Trophoblast cell (in vitro differentiated cells and primary cell): ENCODE results near the gene NELFB.

Experiments
- DNase-seq, 2 donors: peaks; one replicate each; pipeline ENCODE4 v3.0.0-alpha.2; 2016
- H2AFZ ChIP-seq: 2 replicates; pipeline ENCODE4 v1.6.1; 2013; ENCODE audit warnings: low read length, moderate library complexity, mild to moderate bottlenecking; ENCODE audit not compliant: insufficient read depth, poor library complexity
- H2AK5ac ChIP-seq: 2 replicates; pipeline ENCODE4 v1.6.1; 2013; ENCODE audit warnings: mild to moderate bottlenecking, low read length
- H2BK120ac ChIP-seq: 2 replicates; pipeline ENCODE4 v1.6.1; 2013; ENCODE audit warnings: low read length, mild to moderate bottlenecking, moderate library complexity; ENCODE audit not compliant: insufficient read depth, poor library complexity
- H2BK12ac ChIP-seq: 2 replicates; pipeline ENCODE4 v1.6.1; 2013; ENCODE audit warnings: mild to moderate bottlenecking, low read length, moderate library complexity
- H2BK5ac ChIP-seq: 2 replicates; pipeline ENCODE4 v1.6.1; 2013; ENCODE audit warnings: low read length, low read depth, moderate library complexity, mild to moderate bottlenecking; ENCODE audit not compliant: poor library complexity
- H3K14ac ChIP-seq: 2 replicates; pipeline ENCODE4 v1.6.1; 2013; ENCODE audit warnings: mild to moderate bottlenecking, low read length
- H3K18ac ChIP-seq: 2 replicates; pipeline ENCODE4 v1.6.1; 2013; ENCODE audit warnings: mild to moderate bottlenecking, low read length
- H3K23ac ChIP-seq: 2 replicates; pipeline ENCODE4 v1.6.1; 2013; ENCODE audit warnings: low read length
- H3K27ac ChIP-seq: 2 replicates; pipeline ENCODE4 v1.5.1; 2013; ENCODE audit warnings: low read depth, mild to moderate bottlenecking, inconsistent platforms, low read length, moderate library complexity
- H3K27me3 ChIP-seq: 2 replicates; pipeline ENCODE4 v1.6.1; 2013; ENCODE audit warnings: inconsistent platforms, mild to moderate bottlenecking, low read length, moderate library complexity; ENCODE audit not compliant: insufficient read depth
- H3K36me3 ChIP-seq, 2 experiments: 1 replicate in 1 of 2; 2 replicates in 1 of 2; pipeline ENCODE4 v1.6.1; 2013; ENCODE audit warnings: low read length in 2 of 2, mild to moderate bottlenecking in 2 of 2, moderate library complexity in 1 of 2; ENCODE audit not compliant: insufficient read depth in 2 of 2, control insufficient read depth in 1 of 2
- H3K4ac ChIP-seq: 2 replicates; pipeline ENCODE4 v1.6.1; 2013; ENCODE audit warnings: low read depth, mild to moderate bottlenecking, low read length, moderate library complexity
- H3K4me1 ChIP-seq, 2 experiments: 1 replicate in 1 of 2; 2 replicates in 1 of 2; pipeline ENCODE4 v1.6.1; 2013; ENCODE audit warnings: low read length in 2 of 2, mild to moderate bottlenecking in 2 of 2, moderate library complexity in 1 of 2; ENCODE audit not compliant: insufficient read depth in 2 of 2, control insufficient read depth in 1 of 2
- H3K4me2 ChIP-seq: 2 replicates; pipeline ENCODE4 v1.6.1; 2013; ENCODE audit warnings: inconsistent platforms, mild to moderate bottlenecking, low read length, moderate library complexity
- H3K4me3 ChIP-seq: 2 replicates; pipeline ENCODE4 v1.5.1; 2013; ENCODE audit warnings: mild to moderate bottlenecking, low read depth, low read length, inconsistent platforms
- H3K79me1 ChIP-seq: one replicate; pipeline ENCODE4 v1.6.1; 2013; ENCODE audit warnings: low read length
- H3K79me2 ChIP-seq: 2 replicates; pipeline ENCODE4 v1.6.1; 2013; ENCODE audit warnings: low read length, mild to moderate bottlenecking; ENCODE audit not compliant: control insufficient read depth, insufficient read depth, poor library complexity
- H3K9ac ChIP-seq: 2 replicates; pipeline ENCODE4 v1.6.1; 2013; ENCODE audit warnings: mild to moderate bottlenecking, low read length
- H3K9me3 ChIP-seq: 2 replicates; pipeline ENCODE4 v1.6.1; 2013; ENCODE audit warnings: low read depth, mild to moderate bottlenecking, control low read depth, inconsistent platforms, low read length; ENCODE audit not compliant: insufficient read depth
- H4K12ac ChIP-seq: 2 replicates; pipeline ENCODE4 v1.6.1; 2013; ENCODE audit warnings: low read depth, mild to moderate bottlenecking, low read length, moderate library complexity
- H4K8ac ChIP-seq: 2 replicates; pipeline ENCODE4 v1.6.1; 2013; ENCODE audit warnings: low read depth, mild to moderate bottlenecking, low read length, moderate library complexity
- H4K91ac ChIP-seq: one replicate; pipeline ENCODE4 v1.6.1; 2013; ENCODE audit warnings: low read depth, mild to moderate bottlenecking, low read length, moderate library complexity
- WGBS: extraction: QIAGEN DNeasy Blood & Tissue Kit; methylation state at CpG from one replicate; pipeline ENCODE4 v1.1.7; 2013; ENCODE audit warnings: missing lambda C conversion rate; ENCODE audit not compliant: insufficient read length, insufficient coverage; ENCODE audit errors: extremely low coverage; 5-methylcytosine and 5-hydroxymethylcytosine counted together

Gene NELFB

DNA sequence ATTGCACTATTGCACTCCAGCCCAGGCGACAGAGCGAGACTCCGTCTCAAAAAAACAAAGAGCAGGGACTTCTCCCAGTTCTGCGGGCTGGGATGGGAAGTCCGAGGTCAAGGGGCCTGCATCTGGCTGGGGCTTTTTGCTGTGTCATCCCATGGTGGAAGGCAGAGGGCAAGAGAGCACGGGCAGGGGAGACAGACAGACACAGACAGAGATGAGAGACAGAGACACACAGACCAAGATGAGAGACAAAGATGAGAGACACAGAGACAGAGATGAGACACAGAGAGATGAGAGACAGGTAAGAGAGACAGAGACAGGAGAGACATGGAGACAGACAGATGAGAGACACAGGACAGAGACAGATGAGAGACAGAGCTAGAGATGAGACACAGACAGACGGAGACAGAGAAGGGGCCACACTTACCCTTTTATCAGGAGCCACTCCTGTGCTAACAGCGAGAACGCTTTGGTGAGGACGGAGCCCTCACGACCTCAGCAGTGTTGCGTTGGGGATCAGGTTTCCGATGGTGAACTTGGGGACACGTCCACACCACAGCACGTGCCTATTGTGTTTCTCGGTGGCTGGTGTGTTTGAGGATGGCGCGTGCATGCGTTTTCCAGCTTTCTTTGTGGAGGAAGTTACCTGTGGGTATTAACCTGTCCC is 13.5 kb downstream of the NELFB start:
- Histone ChIP-seq H3K4me2 (no peak overlapping the region), H3K14ac (no peak overlapping the region), H3K27me3 (no peaks in the 10 kb centered on the region), H3K27ac (no peak overlapping the region), H4K12ac (no peak overlapping the region), H3K4ac (no peak overlapping the region), H3K9ac (no peak overlapping the region), H4K8ac (no peak overlapping the region), H2BK5ac (no peak overlapping the region), H3K18ac (peak overlapping the region; percentile 18), H3K79me2 (no peaks in the 10 kb centered on the region), H3K4me3 (no peak overlapping the region), H2BK120ac (no peak overlapping the region), H2AFZ (no peak overlapping the region), H3K4me1 (no peaks in the 10 kb centered on the region), H2AK5ac (no peak overlapping the region), H3K9me3 (no peaks in the 10 kb centered on the region), H3K36me3 (peaks cover 79 to 83% of the 10 kb centered on the region in 2 experiments), H3K23ac (no peak overlapping the region), H4K91ac (no peak overlapping the region), H2BK12ac (no peak overlapping the region), H3K79me1 (no peaks in the 10 kb centered on the region)
- no CpG with 5 or more reads among the region's 19 CpGs for whole genome bisulfite sequencing
- no peak for DNase-seq

DNA sequence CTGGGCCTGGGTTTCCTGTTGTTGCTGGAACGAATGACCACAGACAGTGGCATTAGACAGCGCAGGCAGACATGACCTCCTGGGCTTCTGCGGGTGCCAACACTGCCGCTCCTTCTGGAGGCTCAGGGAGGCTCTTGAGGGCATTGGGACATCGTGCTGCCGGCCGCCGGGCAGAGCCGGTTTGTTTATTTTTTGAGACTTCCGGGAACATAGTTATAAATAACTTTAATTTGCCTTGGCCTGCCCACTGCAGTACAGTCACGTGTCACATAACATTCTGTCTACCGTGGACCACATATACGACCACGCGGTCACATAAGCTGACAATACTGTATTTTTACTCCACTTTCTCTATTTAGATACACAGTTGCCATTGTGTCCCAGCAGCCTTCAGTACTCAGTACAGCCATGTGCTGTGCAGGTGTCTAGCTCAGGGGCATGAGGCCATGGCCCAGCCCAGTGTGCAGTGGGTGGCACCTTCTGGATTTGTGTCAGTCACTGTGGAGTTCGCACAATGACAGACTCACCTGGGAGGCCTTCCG is 14.2 kb downstream of the NELFB start:
- Histone ChIP-seq H3K9ac (peak overlapping the region; percentile 40), H2AFZ (no peak overlapping the region), H3K14ac (no peak overlapping the region), H3K9me3 (no peaks in the 10 kb centered on the region), H3K4me3 (no peak overlapping the region), H3K27ac (no peak overlapping the region), H2AK5ac (no peak overlapping the region), H4K12ac (no peak overlapping the region), H3K18ac (no peak overlapping the region), H3K23ac (no peak overlapping the region), H2BK12ac (no peak overlapping the region), H4K91ac (no peak overlapping the region), H3K79me1 (no peaks in the 10 kb centered on the region), H2BK5ac (no peak overlapping the region), H3K27me3 (no peaks in the 10 kb centered on the region), H3K4ac (no peak overlapping the region), H3K79me2 (no peaks in the 10 kb centered on the region), H3K36me3 (peaks cover 79 to 83% of the 10 kb centered on the region in 2 experiments), H2BK120ac (no peak overlapping the region), H4K8ac (no peak overlapping the region), H3K4me2 (no peak overlapping the region), H3K4me1 (no peaks in the 10 kb centered on the region)
- no peak for DNase-seq
- WGBS = no CpG with 5 or more reads among the region's 17 CpGs

DNA sequence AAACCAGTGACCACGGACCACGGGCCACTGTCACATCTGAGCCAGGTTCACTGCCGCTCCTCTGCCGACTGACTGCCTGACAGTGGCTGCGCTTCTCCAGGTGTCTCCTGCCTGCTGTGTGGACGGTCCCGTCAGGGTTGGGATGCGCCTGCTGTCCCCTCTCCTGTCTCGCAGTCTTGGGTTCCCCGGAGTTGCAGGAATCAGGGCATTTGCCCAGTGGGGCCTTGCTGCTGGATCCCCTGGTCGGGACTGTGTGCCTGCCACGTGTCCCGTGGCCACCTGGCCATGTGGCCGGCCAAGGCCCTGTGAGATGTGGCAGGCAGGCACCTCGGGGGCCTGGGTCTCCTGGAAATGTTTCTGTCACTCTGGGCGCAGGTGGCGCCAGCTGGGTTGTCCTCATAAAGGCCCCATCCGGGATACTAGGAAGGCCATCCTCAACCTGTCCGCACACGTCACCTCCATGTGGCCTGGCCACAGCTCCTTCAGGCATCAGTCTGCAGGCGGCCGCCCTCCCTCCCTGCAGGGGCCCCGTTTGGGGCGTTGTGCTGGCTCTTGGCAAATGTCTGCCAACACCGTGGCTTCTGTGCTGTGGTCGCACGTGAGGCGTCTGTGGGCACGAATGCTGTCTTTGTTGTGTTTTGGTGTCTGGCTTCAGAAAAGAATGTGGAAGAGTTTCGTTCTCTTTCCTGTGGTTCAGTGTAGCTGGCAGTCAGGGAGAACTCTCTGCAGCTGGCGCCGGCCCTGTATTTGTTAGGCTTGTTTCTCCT is 16.0 kb downstream of the NELFB start:
- H3K9me3 ChIP-seq = no peaks in the 10 kb centered on the region
- no peaks in the 10 kb centered on the region for H3K79me2 ChIP-seq
- no peak overlapping the region for H3K4ac ChIP-seq
- H3K23ac ChIP-seq = no peak overlapping the region
- H3K36me3 ChIP-seq = peaks cover 66 to 68% of the 10 kb centered on the region in 2 experiments
- no peak overlapping the region for H2BK5ac ChIP-seq
- no peak overlapping the region for H4K8ac ChIP-seq
- H3K4me3 ChIP-seq = no peak overlapping the region
- H3K27ac ChIP-seq = no peak overlapping the region
- no peak overlapping the region for H2BK120ac ChIP-seq
- no peak overlapping the region for H4K12ac ChIP-seq
- H3K27me3 ChIP-seq = no peaks in the 10 kb centered on the region
- H3K4me1 ChIP-seq = no peaks in the 10 kb centered on the region
- no peak overlapping the region for H2AK5ac ChIP-seq
- H3K4me2 ChIP-seq = no peak overlapping the region
- no peaks in the 10 kb centered on the region for H3K79me1 ChIP-seq
- no peak overlapping the region for H3K18ac ChIP-seq
- no peak overlapping the region for H4K91ac ChIP-seq
- no peak overlapping the region for H3K9ac ChIP-seq
- no CpG with 5 or more reads among the region's 32 CpGs for WGBS
- no peak overlapping the region for H2AFZ ChIP-seq
- DNase-seq = no peak
- no peak overlapping the region for H2BK12ac ChIP-seq
- no peak overlapping the region for H3K14ac ChIP-seq

DNA sequence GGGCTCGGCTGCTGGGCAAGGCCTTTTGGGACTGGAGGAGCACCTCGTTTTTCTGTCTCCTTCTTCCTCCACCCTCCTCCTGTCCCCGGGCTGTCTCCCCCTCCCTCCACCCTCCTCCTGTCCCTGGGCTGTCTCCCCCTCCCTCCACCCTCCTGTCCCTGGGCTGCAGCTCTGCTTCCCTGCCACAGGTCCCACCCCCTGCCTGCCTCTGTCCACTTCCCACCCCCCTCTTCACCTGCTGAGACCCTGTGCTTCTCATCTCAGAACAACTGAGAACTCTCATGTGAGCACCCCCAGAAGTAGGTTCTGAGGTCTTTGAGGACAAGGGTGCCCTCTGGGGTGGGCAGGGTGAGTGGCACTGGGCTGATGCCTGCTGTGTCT is 16.6 kb downstream of the NELFB start:
- Histone ChIP-seq H3K27ac (no peak overlapping the region), H3K9ac (no peak overlapping the region), H3K79me1 (no peaks in the 10 kb centered on the region), H3K36me3 (peaks cover 61 to 62% of the 10 kb centered on the region in 2 experiments), H3K4me3 (no peak overlapping the region), H3K9me3 (no peaks in the 10 kb centered on the region), H3K79me2 (no peaks in the 10 kb centered on the region), H3K4me2 (no peak overlapping the region), H3K18ac (no peak overlapping the region), H3K4me1 (peaks cover 4 to 5% of the 10 kb centered on the region in 2 experiments), H3K14ac (no peak overlapping the region), H2BK12ac (no peak overlapping the region), H4K8ac (no peak overlapping the region), H2AK5ac (no peak overlapping the region), H4K91ac (no peak overlapping the region), H2BK5ac (no peak overlapping the region), H3K4ac (no peak overlapping the region), H3K27me3 (no peaks in the 10 kb centered on the region), H2AFZ (no peak overlapping the region), H4K12ac (no peak overlapping the region), H3K23ac (no peak overlapping the region), H2BK120ac (no peak overlapping the region)
- no peak for DNase-seq
- no CpG with 5 or more reads among the region's 3 CpGs for WGBS
